GM12878 (cell line): ENCODE measurements around the gene MAB21L4. TPM values are rescaled to one million over a fixed set of nuclear protein-coding genes. Genes with fewer than 3 reads are reported as not detected.

ENCODE experiments used
- BHLHE40 ChIP-seq, 2 experiments: fragments of 450-650 bp in 1 of 2; IDR thresholded peaks; 2 replicates each; pipeline ENCODE4 v1.6.1; 2011 to 2017; ENCODE audit warnings: low read depth in 2 of 2, borderline replicate concordance in 1 of 2, improper control_type of control experiment in 1 of 2, low read length in 1 of 2, mild to moderate bottlenecking in 1 of 2
- CBFB ChIP-seq: IDR thresholded peaks from 2 replicates; pipeline ENCODE4 v1.6.1; 2016; ENCODE audit warnings: antibody characterized with exemption, low read depth
- JUND ChIP-seq: IDR thresholded peaks from 2 replicates; pipeline ENCODE4 v1.6.1; 2012; ENCODE audit warnings: low read depth, mild to moderate bottlenecking, low read length, improper control_type of control experiment, moderate library complexity
- MYC ChIP-seq: IDR thresholded peaks from 2 replicates; pipeline ENCODE4 v1.6.1; 2011; ENCODE audit warnings: mild to moderate bottlenecking, low read length, moderate library complexity, inconsistent platforms; ENCODE audit not compliant: insufficient read depth, insufficient replicate concordance, insufficient read length, severe bottlenecking
- TCF3 ChIP-seq: IDR thresholded peaks from 2 replicates; pipeline ENCODE4 v1.6.1; 2012; ENCODE audit warnings: low read depth, mild to moderate bottlenecking, low read length, borderline replicate concordance; ENCODE audit not compliant: insufficient read depth
- WRNIP1 ChIP-seq: IDR thresholded peaks from 2 replicates; pipeline ENCODE4 v1.6.1; 2011; ENCODE audit warnings: low read depth, low read length, improper control_type of control experiment, borderline replicate concordance
- ZNF24 ChIP-seq: fragments of 450-650 bp; IDR thresholded peaks from 2 replicates; pipeline ENCODE4 v1.6.1; 2017; ENCODE audit warnings: antibody characterized with exemption, mild to moderate bottlenecking
- polyA plus RNA-seq, 11 experiments: library from polyadenylated mRNA; depleted of rRNA in 4 of 11; unstranded in 6 of 11; stranded (reverse) in 5 of 11; fragments of >200 nt; fragmentation: Nextera tagmentation in 4 of 11; fragmentation: Illumina TruSeq in 1 of 11; extraction: Ambion mirVana in 4 of 11; extraction: Trizol in 1 of 11; gene quantifications; 1 replicate in 1 of 11; 2 replicates in 10 of 11; pipeline versions ENCODE4 v1.2.1 to v1.2.3, GENCODE V29; 2011 to 2016; ENCODE audit warnings: inconsistent platforms in 2 of 11, missing spikeins in 2 of 11, low read depth in 1 of 11
- total RNA-seq, 4 experiments: library from RNA; depleted of rRNA in 3 of 4; stranded (reverse); fragments of >200 nt in 3 of 4; fragmentation: Illumina TruSeq in 1 of 4; extraction: Trizol in 1 of 4; gene quantifications; 2 replicates each; pipeline versions ENCODE4 v1.2.1 to v1.2.3, GENCODE V29; 2013 to 2021
- TF ChIP-seq, protein P1 (sequence below): IDR thresholded peaks from 2 replicates; pipeline ENCODE4 v1.6.1; 2011; ENCODE audit warnings: low read depth, mild to moderate bottlenecking, low read length, moderate library complexity, borderline replicate concordance; ENCODE audit errors: extremely low read depth
- TF ChIP-seq, protein P2 (sequence below): fragments of 150-350 bp; IDR thresholded peaks from 2 replicates; pipeline ENCODE4 v1.6.1; 2016; ENCODE audit warnings: low read depth, low read length

Gene MAB21L4
- total and polyA plus RNA-seq, 10 of the 15 experiments (the other 5 are each of a cell fraction or from before 2014, with no cell fraction given): 0.03 TPM; not detected in 9

GRCh38 chr2:240922982-240923537 is 27.1 kb upstream of the MAB21L4 start (continued):
- TF ChIP-seq, protein P1, sequence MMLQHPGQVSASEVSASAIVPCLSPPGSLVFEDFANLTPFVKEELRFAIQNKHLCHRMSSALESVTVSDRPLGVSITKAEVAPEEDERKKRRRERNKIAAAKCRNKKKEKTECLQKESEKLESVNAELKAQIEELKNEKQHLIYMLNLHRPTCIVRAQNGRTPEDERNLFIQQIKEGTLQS: no peak
- TF ChIP-seq, protein P2, sequence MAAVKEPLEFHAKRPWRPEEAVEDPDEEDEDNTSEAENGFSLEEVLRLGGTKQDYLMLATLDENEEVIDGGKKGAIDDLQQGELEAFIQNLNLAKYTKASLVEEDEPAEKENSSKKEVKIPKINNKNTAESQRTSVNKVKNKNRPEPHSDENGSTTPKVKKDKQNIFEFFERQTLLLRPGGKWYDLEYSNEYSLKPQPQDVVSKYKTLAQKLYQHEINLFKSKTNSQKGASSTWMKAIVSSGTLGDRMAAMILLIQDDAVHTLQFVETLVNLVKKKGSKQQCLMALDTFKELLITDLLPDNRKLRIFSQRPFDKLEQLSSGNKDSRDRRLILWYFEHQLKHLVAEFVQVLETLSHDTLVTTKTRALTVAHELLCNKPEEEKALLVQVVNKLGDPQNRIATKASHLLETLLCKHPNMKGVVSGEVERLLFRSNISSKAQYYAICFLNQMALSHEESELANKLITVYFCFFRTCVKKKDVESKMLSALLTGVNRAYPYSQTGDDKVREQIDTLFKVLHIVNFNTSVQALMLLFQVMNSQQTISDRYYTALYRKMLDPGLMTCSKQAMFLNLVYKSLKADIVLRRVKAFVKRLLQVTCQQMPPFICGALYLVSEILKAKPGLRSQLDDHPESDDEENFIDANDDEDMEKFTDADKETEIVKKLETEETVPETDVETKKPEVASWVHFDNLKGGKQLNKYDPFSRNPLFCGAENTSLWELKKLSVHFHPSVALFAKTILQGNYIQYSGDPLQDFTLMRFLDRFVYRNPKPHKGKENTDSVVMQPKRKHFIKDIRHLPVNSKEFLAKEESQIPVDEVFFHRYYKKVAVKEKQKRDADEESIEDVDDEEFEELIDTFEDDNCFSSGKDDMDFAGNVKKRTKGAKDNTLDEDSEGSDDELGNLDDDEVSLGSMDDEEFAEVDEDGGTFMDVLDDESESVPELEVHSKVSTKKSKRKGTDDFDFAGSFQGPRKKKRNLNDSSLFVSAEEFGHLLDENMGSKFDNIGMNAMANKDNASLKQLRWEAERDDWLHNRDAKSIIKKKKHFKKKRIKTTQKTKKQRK: no peak
- TF ChIP-seq BHLHE40 (IDR thresholded peaks at IDR 0.05; ENCODE audit: borderline replicate concordance in 1 of 2, low read depth in 2 of 2, low read length in 1 of 2) (no peak), MYC (no peak), JUND (no peak), TCF3 (no peak), WRNIP1 (no peak), CBFB (no peak), ZNF24 (no peak)
- TF ChIP-seq, all 136 proteins: peak for 0
